Measurements from ENCODE around the gene PAX9. TPM values are rescaled to one million over a fixed set of nuclear protein-coding genes. Genes with fewer than 3 reads are reported as not detected.

The PAX9 gene
- total and polyA plus RNA-seq, 10 donors: 0.02 to 0.43 (median 0.07) TPM; not detected in 3

GRCh38 chr14:36627981-36628380 lies 33.7 kb upstream of the PAX9 start:
- H3K36me3 ChIP-seq: no peaks in the 10 kb centered on the region
- H3K9me3 ChIP-seq: no peaks in the 10 kb centered on the region
- DNase-seq: no peak
- intact Hi-C loops (cut with DNase I; ENCODE audit: low total_unique reads): no loop called here
- no peak overlapping the region for H3K27ac ChIP-seq
- TF ChIP-seq POLR2A (IDR thresholded peaks at IDR 0.05): no peak
- no peak for TF ChIP-seq CTCF (IDR thresholded peaks at IDR 0.05 in 8 of 11, conservative IDR thresholded peaks at IDR 0.05 in 3 of 11)
- TF ChIP-seq POLR2AphosphoS5 (IDR thresholded peaks at IDR 0.05): no peak
- no peak overlapping the region for H3K4me3 ChIP-seq
- H3K27me3 ChIP-seq (replicated peaks in 1 of 7): peaks cover 0 to 73% (median 8%) of the 10 kb centered on the region in 7 donors
- H3K4me1 ChIP-seq: no peaks in the 10 kb centered on the region
- WGBS, 5 donors: 71 to 81% (median 75%) methylated on average over 3 of the region's 3 CpGs

GRCh38 chr14:36633580-36633979 lies 28.1 kb upstream of the PAX9 start:
- intact Hi-C loops (cut with DNase I; ENCODE audit: low total_unique reads): no loop called here
- H3K4me3 ChIP-seq: no peak overlapping the region
- peaks cover 0 to 8% (median 0%) of the 10 kb centered on the region in 8 donors for H3K9me3 ChIP-seq
- 58 to 76% (median 69%) methylated on average over 3 of the region's 3 CpGs for WGBS, 5 donors
- no peak overlapping the region for H3K27ac ChIP-seq
- no peaks in the 10 kb centered on the region for H3K36me3 ChIP-seq
- no peak for TF ChIP-seq POLR2AphosphoS5 (IDR thresholded peaks at IDR 0.05)
- no peak for TF ChIP-seq CTCF (IDR thresholded peaks at IDR 0.05 in 8 of 11, conservative IDR thresholded peaks at IDR 0.05 in 3 of 11)
- TF ChIP-seq POLR2A (IDR thresholded peaks at IDR 0.05): no peak
- H3K27me3 ChIP-seq (replicated peaks in 1 of 7): peaks cover 0 to 50% (median 8%) of the 10 kb centered on the region in 7 donors
- no peaks in the 10 kb centered on the region for H3K4me1 ChIP-seq
- DNase-seq: no peak

GRCh38 chr14:36646664-36647416 lies 14.8 kb upstream of the PAX9 start:
- intact Hi-C loops (cut with DNase I; ENCODE audit: low total_unique reads): no loop called here
- H3K4me3 ChIP-seq: peak overlapping the region in 4 of 8 donors; percentile 4 to 49 (median 17)
- 4 to 6% (median 5%) methylated on average over 25 to 55 of the region's 55 CpGs for WGBS, 5 donors
- TF ChIP-seq POLR2AphosphoS5 (IDR thresholded peaks at IDR 0.05) (no peak), POLR2A (IDR thresholded peaks at IDR 0.05) (no peak), CTCF (IDR thresholded peaks at IDR 0.05 in 8 of 11, conservative IDR thresholded peaks at IDR 0.05 in 3 of 11) (no peak)
- DNase-seq: no peak
- H3K27me3 ChIP-seq (replicated peaks in 1 of 7): peaks cover 7 to 99% (median 70%) of the 10 kb centered on the region in 7 donors
- peaks cover 0 to 9% (median 0%) of the 10 kb centered on the region in 8 donors for H3K9me3 ChIP-seq
- no peak overlapping the region for H3K27ac ChIP-seq
- peaks cover 0 to 21% (median 15%) of the 10 kb centered on the region in 6 donors for H3K4me1 ChIP-seq
- no peaks in the 10 kb centered on the region for H3K36me3 ChIP-seq

- Histone ChIP-seq H3K9me3 (peaks cover 0 to 9% (median 0%) of the 10 kb centered on the region in 8 donors), H3K36me3 (no peaks in the 10 kb centered on the region), H3K4me1 (peaks cover 0 to 21% (median 15%) of the 10 kb centered on the region in 6 donors), H3K27me3 (replicated peaks in 1 of 7) (peaks cover 7 to 99% (median 74%) of the 10 kb centered on the region in 7 donors), H3K27ac (no peak overlapping the region), H3K4me3 (peak overlapping the region in 6 of 8 donors; percentile 4 to 49 (median 12))
- intact Hi-C loops (cut with DNase I; ENCODE audit: low total_unique reads): no loop called here
- no peak for TF ChIP-seq POLR2A (IDR thresholded peaks at IDR 0.05)
- WGBS, 5 donors: 2 to 5% (median 5%) methylated on average over 24 to 34 of the region's 34 CpGs; no CpG with 5 or more reads in 1 of the 5 donors
- no peak for DNase-seq
These were observed 14.2 kb upstream of the PAX9 start for GRCh38 chr14:36647417-36647823.

Measured in spleen (tissue), 11 donors.